MM.1S (cell line): ENCODE measurements around the gene TBKBP1.

Source experiments
- CTCF ChIP-seq: fragments of 300-600 bp; sonication (generic); IDR thresholded peaks from 2 replicates; pipeline ENCODE4 v1.5.1; 2016; ENCODE audit warnings: antibody characterized with exemption, low read length, mixed read lengths
- EZH2 ChIP-seq: fragments of 300-600 bp; sonication (generic); optimal IDR thresholded peaks from 2 replicates; pipeline ENCODE3; 2017; ENCODE audit warnings: low read depth, mild to moderate bottlenecking, antibody characterized with exemption, low read length, mixed read lengths

GRCh38 chr17:47715669-47716325 is 21.8 kb downstream of the TBKBP1 start:
- TF ChIP-seq CTCF (no peak), EZH2 (no peak)
